ENCODE data around the gene PSORS1C2.

Gene PSORS1C2

GRCh38 chr6:31091680-31092079 lies 47.2 kb downstream of the PSORS1C2 start:
- Histone ChIP-seq H3K4me1 (ENCODE audit: control insufficient read depth, insufficient read depth, low read length) (no peaks in the 10 kb centered on the region), H3K36me3 (ENCODE audit: control insufficient read depth, insufficient read depth, low read length) (no peaks in the 10 kb centered on the region), H3K27me3 (ENCODE audit: control insufficient read depth, insufficient read depth, low read length) (no peaks in the 10 kb centered on the region), H3K9ac (ENCODE audit: low read length) (no peak overlapping the region), H3K4me3 (ENCODE audit: low read length) (no peak overlapping the region), H3K27ac (ENCODE audit: low read depth, low read length) (no peak overlapping the region)

- H3K4me3 ChIP-seq (ENCODE audit: low read length) = no peak overlapping the region
- no peaks in the 10 kb centered on the region for H3K36me3 ChIP-seq (ENCODE audit: control insufficient read depth, insufficient read depth, low read length)
- H3K27ac ChIP-seq (ENCODE audit: low read depth, low read length) = no peak overlapping the region
- no peak overlapping the region for H3K9ac ChIP-seq (ENCODE audit: low read length)
- no peaks in the 10 kb centered on the region for H3K27me3 ChIP-seq (ENCODE audit: control insufficient read depth, insufficient read depth, low read length)
- H3K4me1 ChIP-seq (ENCODE audit: control insufficient read depth, insufficient read depth, low read length) = no peaks in the 10 kb centered on the region
Measured at GRCh38 chr6:31090973-31091364, 47.9 kb downstream of the PSORS1C2 start.

- H3K4me3 ChIP-seq (ENCODE audit: low read length) = no peak overlapping the region
- no peaks in the 10 kb centered on the region for H3K36me3 ChIP-seq (ENCODE audit: control insufficient read depth, insufficient read depth, low read length)
- H3K27me3 ChIP-seq (ENCODE audit: control insufficient read depth, insufficient read depth, low read length) = no peaks in the 10 kb centered on the region
- no peak overlapping the region for H3K9ac ChIP-seq (ENCODE audit: low read length)
- no peak overlapping the region for H3K27ac ChIP-seq (ENCODE audit: low read depth, low read length)
- H3K4me1 ChIP-seq (ENCODE audit: control insufficient read depth, insufficient read depth, low read length) = no peaks in the 10 kb centered on the region
Measured at GRCh38 chr6:31090275-31090972, 48.4 kb downstream of the PSORS1C2 start.

All from rectal smooth muscle tissue (tissue), 1 donor.